ENCODE data around the gene UBAC1. TPM values are rescaled to one million over a fixed set of nuclear protein-coding genes. Genes with fewer than 3 reads are reported as not detected.

The UBAC1 gene
- polyA plus RNA-seq, 1 donor (not counting 4 experiments of a cell fraction or from before 2014, with no cell fraction given): 50.7 TPM

DNA sequence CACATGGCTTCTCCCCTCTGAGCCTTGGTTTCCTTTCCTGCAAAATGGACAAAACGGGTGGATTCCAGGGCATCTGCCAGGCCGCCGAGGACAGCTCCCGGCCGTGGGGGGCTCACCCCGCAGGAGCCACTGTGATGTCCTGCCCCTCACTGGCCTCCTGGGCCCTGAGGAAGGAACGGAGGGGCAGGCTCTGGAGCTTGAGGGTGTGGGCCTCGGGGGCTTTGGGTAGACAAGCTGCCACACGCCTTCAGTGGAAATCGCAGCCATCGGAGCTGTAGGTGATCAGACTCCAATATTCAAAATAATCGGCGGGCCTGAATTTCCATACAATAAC lies 32.2 kb upstream of the UBAC1 start:
- Histone ChIP-seq H3K36me3 (ENCODE audit: control insufficient read depth in 2 of 2, extremely low read depth in 1 of 2, insufficient read depth in 2 of 2, low read length in 2 of 2) (no peaks in the 10 kb centered on the region), H3K9ac (ENCODE audit: control insufficient read depth, extremely low read depth, insufficient read depth, low read length) (no peak overlapping the region), H3K27me3 (ENCODE audit: control insufficient read depth, extremely low read depth, insufficient read depth, low read length) (peaks cover 27% of the 10 kb centered on the region), H3K4me3 (ENCODE audit: control insufficient read depth in 2 of 3, extremely low read depth in 1 of 3, insufficient read depth in 2 of 3, low read depth in 1 of 3, low read length in 3 of 3) (no peak overlapping the region), H3K27ac (ENCODE audit: control insufficient read depth, insufficient read depth, low read length) (no peak overlapping the region), H3K79me2 (ENCODE audit: control insufficient read depth, insufficient read depth, low read length) (no peaks in the 10 kb centered on the region), H3K9me1 (ENCODE audit: control insufficient read depth, extremely low read depth, insufficient read depth, low read length) (no peaks in the 10 kb centered on the region), H3K9me3 (ENCODE audit: control insufficient read depth, low read depth, low read length) (no peaks in the 10 kb centered on the region), H3K4me2 (ENCODE audit: control insufficient read depth, extremely low read depth, insufficient read depth, low read depth, low read length) (no peak overlapping the region), H4K20me1 (ENCODE audit: control insufficient read depth, extremely low read depth, insufficient read depth, low read length) (no peaks in the 10 kb centered on the region), H2AFZ (ENCODE audit: control insufficient read depth, low read length) (peak overlapping the region; percentile 76), H3K4me1 (ENCODE audit: control insufficient read depth, extremely low read depth, insufficient read depth, low read length) (peaks cover 10% of the 10 kb centered on the region)
- DNase-seq (ENCODE audit: low read depth, low spot score): no peak
- no peak for FAIRE-seq
- dilution Hi-C loops (cut with MboI; ENCODE audit: extremely low pct_ligation_motif_present, low sequenced_read_pairs): no loop called here
- TF ChIP-seq, protein P1, sequence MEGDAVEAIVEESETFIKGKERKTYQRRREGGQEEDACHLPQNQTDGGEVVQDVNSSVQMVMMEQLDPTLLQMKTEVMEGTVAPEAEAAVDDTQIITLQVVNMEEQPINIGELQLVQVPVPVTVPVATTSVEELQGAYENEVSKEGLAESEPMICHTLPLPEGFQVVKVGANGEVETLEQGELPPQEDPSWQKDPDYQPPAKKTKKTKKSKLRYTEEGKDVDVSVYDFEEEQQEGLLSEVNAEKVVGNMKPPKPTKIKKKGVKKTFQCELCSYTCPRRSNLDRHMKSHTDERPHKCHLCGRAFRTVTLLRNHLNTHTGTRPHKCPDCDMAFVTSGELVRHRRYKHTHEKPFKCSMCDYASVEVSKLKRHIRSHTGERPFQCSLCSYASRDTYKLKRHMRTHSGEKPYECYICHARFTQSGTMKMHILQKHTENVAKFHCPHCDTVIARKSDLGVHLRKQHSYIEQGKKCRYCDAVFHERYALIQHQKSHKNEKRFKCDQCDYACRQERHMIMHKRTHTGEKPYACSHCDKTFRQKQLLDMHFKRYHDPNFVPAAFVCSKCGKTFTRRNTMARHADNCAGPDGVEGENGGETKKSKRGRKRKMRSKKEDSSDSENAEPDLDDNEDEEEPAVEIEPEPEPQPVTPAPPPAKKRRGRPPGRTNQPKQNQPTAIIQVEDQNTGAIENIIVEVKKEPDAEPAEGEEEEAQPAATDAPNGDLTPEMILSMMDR (optimal IDR thresholded peaks at IDR 0.05 in 1 of 3, IDR thresholded peaks at IDR 0.05 in 1 of 3, conservative IDR thresholded peaks at IDR 0.05 in 1 of 3; ENCODE audit: extremely low read depth in 1 of 3, insufficient read depth in 2 of 3, low read length in 3 of 3): no peak
- TF ChIP-seq EZH2 (IDR thresholded peaks at IDR 0.05; ENCODE audit: low read length): no peak

DNA sequence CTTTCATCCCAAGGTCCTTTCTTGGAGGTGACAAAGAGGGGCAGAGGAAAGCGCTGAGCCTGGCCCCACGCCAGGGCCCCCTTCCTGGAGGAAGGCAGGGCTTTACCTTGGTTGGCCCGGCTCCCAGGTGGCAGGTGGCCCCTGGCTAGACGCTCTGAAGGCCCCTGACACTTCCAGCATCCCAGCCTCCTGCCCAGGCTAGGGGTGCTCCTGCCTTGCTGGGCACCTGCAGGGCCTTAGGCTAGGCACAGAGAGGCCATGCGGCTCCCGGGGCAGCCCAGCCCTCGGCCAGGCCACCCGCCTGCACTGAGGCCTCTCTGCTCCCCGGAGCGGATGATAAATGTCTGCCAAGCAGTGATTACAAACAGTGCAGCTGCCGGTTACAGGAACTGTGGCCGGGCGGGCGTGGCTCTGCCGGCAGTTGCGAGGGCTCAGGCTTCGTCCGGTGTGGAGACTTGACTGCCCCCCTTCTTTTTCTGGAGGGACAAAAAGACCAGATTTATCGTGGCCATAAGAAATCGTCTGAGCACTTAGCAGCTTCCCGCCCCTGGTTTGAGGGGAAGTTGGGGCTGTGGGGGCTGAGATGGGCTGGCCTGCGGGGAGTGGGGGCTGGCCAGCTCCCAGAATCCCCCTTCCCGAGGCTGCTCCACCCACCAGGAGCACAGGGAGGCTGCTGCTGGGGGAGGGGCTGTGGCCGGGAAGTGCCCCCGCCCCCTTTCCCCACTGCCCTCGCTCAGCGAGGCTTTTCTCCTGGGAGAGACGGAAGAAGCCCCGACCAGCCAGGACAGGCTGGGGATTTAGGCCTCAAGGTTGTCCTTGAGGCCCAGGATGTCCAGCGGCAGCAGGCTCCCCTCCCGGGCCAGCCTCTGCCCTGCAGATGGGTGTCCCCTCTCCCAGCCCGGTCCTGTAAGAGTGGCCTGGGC lies 31.6 kb upstream of the UBAC1 start:
- H3K4me1 ChIP-seq (ENCODE audit: control insufficient read depth, extremely low read depth, insufficient read depth, low read length): peaks cover 10% of the 10 kb centered on the region
- no peak overlapping the region for H3K4me3 ChIP-seq (ENCODE audit: control insufficient read depth in 2 of 3, extremely low read depth in 1 of 3, insufficient read depth in 2 of 3, low read depth in 1 of 3, low read length in 3 of 3)
- H4K20me1 ChIP-seq (ENCODE audit: control insufficient read depth, extremely low read depth, insufficient read depth, low read length): no peaks in the 10 kb centered on the region
- dilution Hi-C loops (cut with MboI; ENCODE audit: extremely low pct_ligation_motif_present, low sequenced_read_pairs): no loop called here
- no peak overlapping the region for H3K27ac ChIP-seq (ENCODE audit: control insufficient read depth, insufficient read depth, low read length)
- peaks cover 33% of the 10 kb centered on the region for H3K27me3 ChIP-seq (ENCODE audit: control insufficient read depth, extremely low read depth, insufficient read depth, low read length)
- H3K79me2 ChIP-seq (ENCODE audit: control insufficient read depth, insufficient read depth, low read length): no peaks in the 10 kb centered on the region
- no peaks in the 10 kb centered on the region for H3K9me1 ChIP-seq (ENCODE audit: control insufficient read depth, extremely low read depth, insufficient read depth, low read length)
- H3K9ac ChIP-seq (ENCODE audit: control insufficient read depth, extremely low read depth, insufficient read depth, low read length): peak overlapping the region; percentile 9
- H3K4me2 ChIP-seq (ENCODE audit: control insufficient read depth, extremely low read depth, insufficient read depth, low read depth, low read length): peak overlapping the region; percentile 66
- H2AFZ ChIP-seq (ENCODE audit: control insufficient read depth, low read length): peak overlapping the region; percentile 76
- no peak for FAIRE-seq
- TF ChIP-seq, protein P1 (optimal IDR thresholded peaks at IDR 0.05 in 1 of 3, IDR thresholded peaks at IDR 0.05 in 1 of 3, conservative IDR thresholded peaks at IDR 0.05 in 1 of 3; ENCODE audit: extremely low read depth in 1 of 3, insufficient read depth in 2 of 3, low read length in 3 of 3): no peak
- no peak for TF ChIP-seq EZH2 (IDR thresholded peaks at IDR 0.05; ENCODE audit: low read length)
- no peaks in the 10 kb centered on the region for H3K9me3 ChIP-seq (ENCODE audit: control insufficient read depth, low read depth, low read length)
- no peak for DNase-seq (ENCODE audit: low read depth, low spot score)
- no peaks in the 10 kb centered on the region for H3K36me3 ChIP-seq (ENCODE audit: control insufficient read depth in 2 of 2, extremely low read depth in 1 of 2, insufficient read depth in 2 of 2, low read length in 2 of 2)
